Epithelial cell of esophagus (primary cell): Measurements from ENCODE around the gene SMIM41.

ENCODE experiments used
- DNase-seq: peaks from one replicate; pipeline ENCODE4 v3.0.0; 2010; ENCODE audit warnings: low read depth
- H3K4me3 ChIP-seq: 2 replicates; pipeline ENCODE4 v1.5.1; 2011; ENCODE audit warnings: mild to moderate bottlenecking, low read length, control low read depth
- CTCF ChIP-seq: IDR thresholded peaks from 2 replicates; pipeline ENCODE4 v1.5.1; 2011; ENCODE audit warnings: low read depth, mild to moderate bottlenecking, low read length, control low read depth, inconsistent platforms; ENCODE audit not compliant: insufficient read depth; ENCODE audit errors: missing control alignments

SMIM41 gene

GRCh38 chr12:52120951-52121823 is 41.7 kb downstream of the SMIM41 start:
- TF ChIP-seq CTCF, result no peak
- no peak for DNase-seq
- no peak overlapping the region for H3K4me3 ChIP-seq

GRCh38 chr12:52121824-52122539 is 42.5 kb downstream of the SMIM41 start:
- peak; percentile 78 for TF ChIP-seq CTCF
- peak; percentile 58 for DNase-seq
- H3K4me3 ChIP-seq, result no peak overlapping the region

GRCh38 chr12:52122540-52122871 is 43.0 kb downstream of the SMIM41 start:
- DNase-seq, result no peak
- no peak for TF ChIP-seq CTCF

GRCh38 chr12:52122904-52123303 is 43.4 kb downstream of the SMIM41 start:
- no peak for DNase-seq
- TF ChIP-seq CTCF, result no peak
- H3K4me3 ChIP-seq, result no peak overlapping the region

More at GRCh38 chr12:52122540-52122871, 43.0 kb downstream of the SMIM41 start:
- no peak overlapping the region for H3K4me3 ChIP-seq

- no peak for DNase-seq
- TF ChIP-seq CTCF, result no peak
- H3K4me3 ChIP-seq, result no peak overlapping the region
These were observed 44.1 kb downstream of the SMIM41 start for GRCh38 chr12:52123487-52124186.

- no peak overlapping the region for H3K4me3 ChIP-seq
- no peak for TF ChIP-seq CTCF
- DNase-seq, result no peak
These were observed 46.0 kb downstream of the SMIM41 start for GRCh38 chr12:52125476-52125900.
